ENCODE data around the gene NHP2.

GRCh38 chr5:178160176-178160575 is 6.5 kb upstream of the NHP2 start:
- TF ChIP-seq CTCF (IDR thresholded peaks at IDR 0.05) (no peak), ZFX (IDR thresholded peaks at IDR 0.05; ENCODE audit: borderline replicate concordance) (no peak)

Measured in 22Rv1 (cell line).